WERI-Rb-1 (cell line): ENCODE results near the gene SURF6.

ENCODE experiments used
- DNase-seq: peaks from one replicate; pipeline ENCODE4 v3.0.0-alpha.2; 2020
- H3K27ac ChIP-seq: fragments of 250-450 bp; sonication (Bioruptor Pico); 2 replicates; pipeline ENCODE4 v1.5.1; 2020; ENCODE audit warnings: mild to moderate bottlenecking, moderate library complexity
- H3K27me3 ChIP-seq: fragments of 250-450 bp; sonication (Bioruptor Pico); 2 replicates; pipeline ENCODE4 v1.5.1; 2021; ENCODE audit warnings: mild to moderate bottlenecking, low read depth, moderate library complexity; ENCODE audit not compliant: insufficient read depth, severe bottlenecking
- H3K36me3 ChIP-seq: fragments of 250-450 bp; sonication (Bioruptor Pico); 2 replicates; pipeline ENCODE4 v1.5.1; 2020; ENCODE audit warnings: mild to moderate bottlenecking, moderate library complexity
- H3K4me3 ChIP-seq: 2 replicates; pipeline ENCODE4 v1.5.1; 2011; ENCODE audit warnings: low read depth, mild to moderate bottlenecking, control low read depth, low read length
- H3K9me3 ChIP-seq: fragments of 250-450 bp; sonication (Bioruptor Pico); 2 replicates; pipeline ENCODE4 v1.5.1; 2021; ENCODE audit warnings: mild to moderate bottlenecking, moderate library complexity; ENCODE audit not compliant: severe bottlenecking
- TF ChIP-seq, protein P1 (sequence below): IDR thresholded peaks from 2 replicates; pipeline ENCODE4 v1.5.1; 2011; ENCODE audit warnings: low read depth, mild to moderate bottlenecking, control low read depth, inconsistent platforms, low read length

SURF6 gene

GRCh38 chr9:133369422-133369821 lies 33.4 kb upstream of the SURF6 start:
- H3K36me3 ChIP-seq = peaks cover 71% of the 10 kb centered on the region
- H3K9me3 ChIP-seq = no peaks in the 10 kb centered on the region
- no peaks in the 10 kb centered on the region for H3K27me3 ChIP-seq
- TF ChIP-seq, protein P1, sequence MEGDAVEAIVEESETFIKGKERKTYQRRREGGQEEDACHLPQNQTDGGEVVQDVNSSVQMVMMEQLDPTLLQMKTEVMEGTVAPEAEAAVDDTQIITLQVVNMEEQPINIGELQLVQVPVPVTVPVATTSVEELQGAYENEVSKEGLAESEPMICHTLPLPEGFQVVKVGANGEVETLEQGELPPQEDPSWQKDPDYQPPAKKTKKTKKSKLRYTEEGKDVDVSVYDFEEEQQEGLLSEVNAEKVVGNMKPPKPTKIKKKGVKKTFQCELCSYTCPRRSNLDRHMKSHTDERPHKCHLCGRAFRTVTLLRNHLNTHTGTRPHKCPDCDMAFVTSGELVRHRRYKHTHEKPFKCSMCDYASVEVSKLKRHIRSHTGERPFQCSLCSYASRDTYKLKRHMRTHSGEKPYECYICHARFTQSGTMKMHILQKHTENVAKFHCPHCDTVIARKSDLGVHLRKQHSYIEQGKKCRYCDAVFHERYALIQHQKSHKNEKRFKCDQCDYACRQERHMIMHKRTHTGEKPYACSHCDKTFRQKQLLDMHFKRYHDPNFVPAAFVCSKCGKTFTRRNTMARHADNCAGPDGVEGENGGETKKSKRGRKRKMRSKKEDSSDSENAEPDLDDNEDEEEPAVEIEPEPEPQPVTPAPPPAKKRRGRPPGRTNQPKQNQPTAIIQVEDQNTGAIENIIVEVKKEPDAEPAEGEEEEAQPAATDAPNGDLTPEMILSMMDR = no peak
- H3K27ac ChIP-seq = no peak overlapping the region
- no peak overlapping the region for H3K4me3 ChIP-seq
- DNase-seq = no peak

GRCh38 chr9:133368249-133368881 lies 32.4 kb upstream of the SURF6 start:
- H3K4me3 ChIP-seq = no peak overlapping the region
- H3K9me3 ChIP-seq = no peaks in the 10 kb centered on the region
- no peak for DNase-seq
- no peak overlapping the region for H3K27ac ChIP-seq
- TF ChIP-seq, protein P1 = no peak
- no peaks in the 10 kb centered on the region for H3K27me3 ChIP-seq
- peaks cover 74% of the 10 kb centered on the region for H3K36me3 ChIP-seq

- H3K4me3 ChIP-seq = no peak overlapping the region
- H3K27ac ChIP-seq = no peak overlapping the region
- DNase-seq = no peak
- TF ChIP-seq, protein P1 = no peak
- no peaks in the 10 kb centered on the region for H3K9me3 ChIP-seq
- no peaks in the 10 kb centered on the region for H3K27me3 ChIP-seq
- peaks cover 74% of the 10 kb centered on the region for H3K36me3 ChIP-seq
Measured at GRCh38 chr9:133367778-133368177, 31.8 kb upstream of the SURF6 start.

DNA sequence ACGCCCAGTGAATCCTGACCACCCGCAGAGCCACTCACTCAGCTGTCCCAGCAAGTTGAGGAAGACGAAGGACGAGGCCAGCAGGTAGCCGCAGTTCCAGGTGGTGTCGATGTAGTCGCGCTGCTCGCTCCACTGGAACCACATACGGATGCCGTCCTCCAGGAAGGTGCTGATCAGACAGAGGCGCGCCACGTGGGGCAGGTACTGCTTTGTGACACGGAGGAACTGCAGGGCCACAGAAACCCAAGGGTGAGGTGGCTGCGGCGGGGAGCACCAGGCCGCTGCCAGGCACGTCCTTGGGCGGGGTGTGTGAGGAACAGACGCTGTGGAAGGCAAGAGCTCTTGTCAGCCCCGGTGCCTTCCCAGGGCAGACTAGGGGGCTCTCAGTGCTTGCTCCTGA lies 31.2 kb upstream of the SURF6 start:
- peaks cover 74% of the 10 kb centered on the region for H3K36me3 ChIP-seq
- TF ChIP-seq, protein P1 = no peak
- H3K9me3 ChIP-seq = no peaks in the 10 kb centered on the region
- H3K4me3 ChIP-seq = no peak overlapping the region
- H3K27ac ChIP-seq = no peak overlapping the region
- H3K27me3 ChIP-seq = no peaks in the 10 kb centered on the region
- DNase-seq = no peak

DNA sequence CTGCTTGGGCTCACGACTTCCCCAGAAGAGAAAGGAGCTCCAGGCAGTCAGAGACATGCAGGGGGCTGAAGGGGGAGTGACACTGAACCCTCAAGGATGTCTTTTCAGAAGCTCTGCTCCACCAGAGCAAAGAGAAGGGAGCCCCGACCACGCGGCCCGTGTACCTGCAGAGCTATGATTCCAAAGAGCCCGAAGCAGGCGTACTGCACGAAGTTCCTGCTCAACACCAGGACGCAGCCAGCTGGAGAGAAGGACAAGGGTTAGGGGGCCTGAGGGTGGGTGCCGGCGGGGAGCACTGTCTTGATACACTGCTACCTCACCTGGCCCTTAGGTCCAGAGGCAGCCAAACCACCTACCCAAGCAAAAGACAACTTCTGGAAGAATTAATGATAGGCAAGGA lies 30.4 kb upstream of the SURF6 start:
- Histone ChIP-seq H3K27ac (no peak overlapping the region), H3K4me3 (no peak overlapping the region), H3K9me3 (no peaks in the 10 kb centered on the region), H3K36me3 (peaks cover 80% of the 10 kb centered on the region), H3K27me3 (no peaks in the 10 kb centered on the region)
- TF ChIP-seq, protein P1 = no peak
- DNase-seq = no peak
